Activated T-cell treated with anti-CD3 and anti-CD28 coated beads, Interleukin-2, amount 50 U/mL, for 72 hours (primary cell): ENCODE data around the gene WDR36. TPM values are rescaled to one million over a fixed set of nuclear protein-coding genes. Genes with fewer than 3 reads are reported as not detected.

ENCODE experiments used
- ATAC-seq, 2 donors: fragments of 150-1000 bp; cut with Tn5 transposase; replicated peaks in 1 of 2; 2 replicates each; pipeline ENCODE4 v1.10.0; 2021; ENCODE audit warnings: moderate library complexity in 2 of 2, mild to moderate bottlenecking in 1 of 2
- DNase-seq, 2 donors: peaks; one replicate each; pipeline ENCODE4 v3.0.0; 2021 to 2022; ENCODE audit warnings: mixed read lengths in 1 of 2
- H3K27ac Mint-ChIP-seq: one replicate; pipeline ENCODE4 v1.8.0; 2022; ENCODE audit warnings: mild to moderate bottlenecking, moderate library complexity, mixed read lengths
- H3K27me3 Mint-ChIP-seq: one replicate; pipeline ENCODE4 v1.8.0; 2022; ENCODE audit warnings: low read depth, mixed read lengths
- H3K36me3 Mint-ChIP-seq, 2 donors: one replicate each; pipeline ENCODE4 v1.8.0; 2022; ENCODE audit warnings: mixed read lengths in 2 of 2, mild to moderate bottlenecking in 1 of 2; ENCODE audit not compliant: insufficient read depth in 2 of 2
- H3K4me1 Mint-ChIP-seq: one replicate; pipeline ENCODE4 v1.8.0; 2022; ENCODE audit warnings: low read depth, mixed read lengths
- H3K4me3 Mint-ChIP-seq, 2 donors: one replicate each; pipeline ENCODE4 v1.8.0; 2022; ENCODE audit warnings: mild to moderate bottlenecking in 2 of 2, mixed read lengths in 2 of 2, moderate library complexity in 2 of 2
- H3K9me3 Mint-ChIP-seq, 2 donors: one replicate each; pipeline ENCODE4 v1.8.0; 2022; ENCODE audit warnings: mixed read lengths in 2 of 2
- total RNA-seq, 2 donors: library from RNA; stranded (reverse); gene quantifications; one replicate each; pipeline ENCODE4 v1.2.3, GENCODE V29; 2022

The WDR36 gene
- total RNA-seq, 2 donors from 2014 or later = 34.8 to 42.4 TPM

DNA sequence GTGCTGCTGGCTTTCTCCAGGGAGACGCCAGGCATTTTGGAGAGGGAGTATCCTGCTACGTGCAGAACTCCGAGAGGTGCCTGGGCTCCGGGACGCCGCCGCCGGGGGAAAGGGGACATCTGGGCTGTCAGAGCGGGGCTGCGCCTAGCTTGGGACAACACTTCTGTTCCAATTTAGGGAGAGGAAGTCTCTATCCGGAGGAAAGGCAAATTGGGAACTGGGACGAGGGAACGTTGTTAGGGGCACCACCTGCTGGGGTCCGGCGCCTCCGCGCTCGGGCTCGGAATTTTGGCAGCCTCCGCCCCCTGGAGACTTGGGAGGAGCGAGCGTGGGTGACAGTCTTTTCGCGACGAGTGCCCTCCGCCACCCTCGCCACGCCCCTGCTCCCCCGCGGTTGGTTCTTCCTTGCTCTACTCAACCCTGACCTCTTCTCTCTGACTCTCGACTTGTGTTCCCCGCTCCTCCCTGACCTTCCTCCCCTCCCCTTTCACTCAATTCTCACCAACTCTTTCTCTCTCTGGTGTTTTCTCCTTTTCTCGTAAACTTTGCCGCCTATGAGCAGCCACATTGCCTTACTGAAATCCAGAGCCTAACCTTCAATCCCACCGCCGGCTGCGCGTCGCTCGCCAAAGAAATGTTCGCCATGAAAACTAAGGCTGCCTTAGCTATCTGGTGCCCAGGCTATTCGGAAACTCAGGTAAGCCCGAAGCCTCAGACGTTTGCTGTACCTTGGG is 19.0 kb upstream of the WDR36 start:
- Mint-ChIP-seq H3K4me1 (peaks cover 57% of the 10 kb centered on the region), H3K4me3 (peak overlapping the region; percentile 91 to 99), H3K9me3 (no peaks in the 10 kb centered on the region), H3K27me3 (peaks cover 81% of the 10 kb centered on the region), H3K36me3 (peaks cover 4 to 5% of the 10 kb centered on the region in 2 donors), H3K27ac (peak overlapping the region; percentile 22)
- ATAC-seq = peak; percentile 81
- peak; percentile 74 to 84 for DNase-seq

DNA sequence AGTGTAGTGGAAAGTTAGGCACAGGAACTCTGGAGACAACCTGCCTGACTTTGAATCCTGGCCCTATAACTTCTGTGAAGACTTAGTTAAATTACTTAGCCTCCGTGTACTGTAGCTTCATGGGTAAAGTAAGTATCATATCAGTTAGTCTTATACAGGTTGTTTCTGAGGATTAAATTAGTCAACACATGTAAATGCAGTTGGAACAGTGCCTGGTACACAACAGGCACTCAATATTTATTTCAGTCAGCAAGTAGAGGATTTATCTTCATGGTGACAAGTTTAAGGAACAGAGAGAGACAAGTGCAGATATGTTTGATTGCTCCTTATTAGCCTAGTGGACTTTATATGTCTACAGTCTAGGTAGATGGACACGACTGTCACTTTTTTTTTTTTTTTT is 17.9 kb upstream of the WDR36 start:
- Mint-ChIP-seq H3K4me1 (peaks cover 57% of the 10 kb centered on the region), H3K4me3 (peak overlapping the region; percentile 91 to 99), H3K9me3 (no peaks in the 10 kb centered on the region), H3K36me3 (peaks cover 4 to 5% of the 10 kb centered on the region in 2 donors), H3K27ac (no peak overlapping the region), H3K27me3 (peaks cover 79% of the 10 kb centered on the region)
- DNase-seq (no peak), ATAC-seq (no peak)

- Mint-ChIP-seq H3K27me3 (peaks cover 66% of the 10 kb centered on the region), H3K4me3 (peak overlapping the region; percentile 24 to 99), H3K27ac (peak overlapping the region; percentile 0), H3K9me3 (no peaks in the 10 kb centered on the region), H3K36me3 (peaks cover 4 to 5% of the 10 kb centered on the region in 2 donors), H3K4me1 (peaks cover 54% of the 10 kb centered on the region)
- ATAC-seq = peak; percentile 65 to 68
- DNase-seq = no peak
These were observed 16.6 kb upstream of the WDR36 start for GRCh38 chr5:111075520-111075919.

- DNase-seq = no peak
- no peak overlapping the region for H3K4me3 Mint-ChIP-seq
- H3K27ac Mint-ChIP-seq = no peak overlapping the region
- peaks cover 4 to 5% of the 10 kb centered on the region in 2 donors for H3K36me3 Mint-ChIP-seq
- no peak for ATAC-seq
- H3K4me1 Mint-ChIP-seq = peaks cover 49% of the 10 kb centered on the region
- H3K27me3 Mint-ChIP-seq = peaks cover 61% of the 10 kb centered on the region
- H3K9me3 Mint-ChIP-seq = no peaks in the 10 kb centered on the region
These were observed 16.1 kb upstream of the WDR36 start for GRCh38 chr5:111076091-111076490.

DNA sequence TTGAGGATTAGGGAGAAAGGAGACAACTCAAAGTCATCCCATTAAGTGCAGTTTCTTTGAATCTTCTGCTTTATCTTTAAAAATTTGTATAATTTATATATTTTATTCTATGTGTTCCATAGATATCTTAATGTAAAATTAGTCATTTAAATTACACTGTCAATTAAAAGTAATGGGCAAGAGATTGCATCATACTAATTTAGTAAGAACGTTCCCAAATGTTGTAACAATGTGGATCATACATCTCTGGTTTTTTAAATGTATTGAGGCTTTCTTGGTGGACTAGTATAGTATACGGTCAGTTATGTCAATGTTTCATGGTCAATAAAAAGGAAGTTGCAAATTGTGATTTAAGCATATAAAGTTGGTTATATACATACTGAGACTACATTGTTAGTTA is 14.5 kb upstream of the WDR36 start:
- Mint-ChIP-seq H3K27me3 (peaks cover 58% of the 10 kb centered on the region), H3K36me3 (peaks cover 4 to 5% of the 10 kb centered on the region in 2 donors), H3K9me3 (no peaks in the 10 kb centered on the region), H3K4me1 (peaks cover 33% of the 10 kb centered on the region), H3K27ac (no peak overlapping the region), H3K4me3 (no peak overlapping the region)
- DNase-seq (no peak), ATAC-seq (no peak)

GRCh38 chr5:111079846-111080245 is 12.3 kb upstream of the WDR36 start:
- Mint-ChIP-seq H3K36me3 (peaks cover 2% of the 10 kb centered on the region in 2 donors), H3K9me3 (no peaks in the 10 kb centered on the region), H3K4me3 (no peak overlapping the region), H3K4me1 (peaks cover 14% of the 10 kb centered on the region), H3K27me3 (peaks cover 54% of the 10 kb centered on the region), H3K27ac (no peak overlapping the region)
- ATAC-seq (no peak), DNase-seq (no peak)

- Mint-ChIP-seq H3K27ac (no peak overlapping the region), H3K4me3 (no peak overlapping the region), H3K27me3 (peaks cover 36% of the 10 kb centered on the region), H3K4me1 (no peaks in the 10 kb centered on the region), H3K9me3 (no peaks in the 10 kb centered on the region), H3K36me3 (no peaks in the 10 kb centered on the region)
- no peak for DNase-seq
- no peak for ATAC-seq
These were observed 8.8 kb upstream of the WDR36 start for GRCh38 chr5:111083323-111083722.

GRCh38 chr5:111095982-111096381 is 3.8 kb downstream of the WDR36 start:
- Mint-ChIP-seq H3K4me3 (no peak overlapping the region), H3K27me3 (no peaks in the 10 kb centered on the region), H3K9me3 (peaks cover 2% of the 10 kb centered on the region in 2 donors), H3K4me1 (peaks cover 65% of the 10 kb centered on the region), H3K27ac (no peak overlapping the region), H3K36me3 (peaks cover 10 to 20% of the 10 kb centered on the region in 2 donors)
- DNase-seq (no peak), ATAC-seq (no peak)

- H3K4me1 Mint-ChIP-seq = peaks cover 39% of the 10 kb centered on the region
- H3K4me3 Mint-ChIP-seq = no peak overlapping the region
- H3K27me3 Mint-ChIP-seq = no peaks in the 10 kb centered on the region
- peak overlapping the region; percentile 38 for H3K27ac Mint-ChIP-seq
- peaks cover 5 to 25% of the 10 kb centered on the region in 2 donors for H3K36me3 Mint-ChIP-seq
- ATAC-seq (no peak), DNase-seq (no peak)
- no peaks in the 10 kb centered on the region for H3K9me3 Mint-ChIP-seq
These were observed 7.1 kb downstream of the WDR36 start for GRCh38 chr5:111099058-111099778.

DNA sequence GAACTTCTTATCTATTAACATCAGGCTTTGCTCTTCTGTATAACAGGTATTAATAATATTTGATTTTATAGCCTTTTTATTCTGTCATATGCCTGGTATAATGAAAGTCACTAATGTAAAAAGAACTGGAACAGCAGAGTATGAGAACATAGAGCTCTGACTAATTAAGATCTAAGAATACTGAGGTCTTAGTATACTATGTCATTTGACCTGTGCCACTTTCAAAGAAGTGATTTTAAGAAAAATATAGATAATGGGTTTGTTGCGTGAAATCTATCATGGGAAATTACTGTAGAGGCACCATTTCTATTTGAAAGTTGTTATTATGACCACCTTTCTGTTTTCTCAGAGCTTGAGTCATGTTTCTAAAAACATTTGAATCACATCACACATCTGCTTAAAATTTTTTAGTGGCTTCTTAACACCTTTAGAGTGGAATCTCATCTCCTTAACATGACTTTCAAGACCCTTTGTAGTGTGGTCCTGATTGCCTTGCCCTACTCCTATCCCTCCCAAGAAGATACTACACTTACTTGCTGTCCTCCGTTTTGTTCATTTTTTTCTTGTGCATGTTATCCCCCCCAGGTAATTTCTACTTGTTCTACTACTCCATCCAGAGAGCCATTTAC is 14.3 kb downstream of the WDR36 start:
- Mint-ChIP-seq H3K27ac (peak overlapping the region; percentile 58), H3K27me3 (no peaks in the 10 kb centered on the region), H3K9me3 (no peaks in the 10 kb centered on the region), H3K4me3 (no peak overlapping the region), H3K36me3 (peaks cover 7 to 47% of the 10 kb centered on the region in 2 donors), H3K4me1 (peaks cover 5% of the 10 kb centered on the region)
- ATAC-seq (peak; percentile 47 to 67), DNase-seq (no peak)

DNA sequence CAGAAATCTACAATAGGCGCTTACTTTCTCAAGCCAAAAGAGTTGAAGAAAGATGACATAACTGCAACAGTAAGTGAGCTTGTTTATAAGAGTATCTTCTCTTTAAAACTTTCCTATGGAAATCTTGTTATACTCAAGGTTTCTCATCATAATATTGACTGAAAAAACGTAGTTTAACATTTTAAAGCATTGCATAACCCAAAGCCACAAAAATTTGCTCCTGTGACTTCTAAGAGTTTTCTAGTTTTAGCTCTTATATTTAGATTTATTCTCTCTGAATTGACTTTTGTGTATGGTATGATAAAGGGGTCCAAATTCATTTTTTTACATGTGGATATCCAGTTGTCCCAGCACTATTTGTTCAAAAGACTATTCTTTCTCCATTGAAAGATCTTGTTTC is 15.2 kb downstream of the WDR36 start:
- Mint-ChIP-seq H3K36me3 (peaks cover 7 to 51% of the 10 kb centered on the region in 2 donors), H3K4me3 (no peak overlapping the region), H3K27me3 (no peaks in the 10 kb centered on the region)

DNA sequence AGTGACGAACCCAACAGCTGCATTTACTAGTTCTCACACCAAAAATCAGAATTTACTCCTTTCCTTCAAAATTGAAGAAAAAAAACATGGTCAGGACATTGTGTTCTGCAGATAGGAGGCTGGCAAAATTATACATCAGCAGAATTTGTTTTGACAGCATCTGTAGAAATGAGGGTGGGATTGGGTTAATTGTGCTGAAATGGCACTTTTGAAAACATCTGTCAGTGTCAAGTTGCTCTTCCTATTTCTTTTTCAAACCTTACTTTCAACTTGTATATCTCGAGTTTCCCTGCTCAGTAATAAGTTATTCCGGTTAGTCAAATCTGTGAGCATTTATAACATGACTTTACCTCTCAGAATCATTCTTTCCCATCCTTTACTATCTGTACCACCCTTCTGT is 19.8 kb downstream of the WDR36 start:
- Mint-ChIP-seq H3K27me3 (no peaks in the 10 kb centered on the region), H3K27ac (no peak overlapping the region), H3K9me3 (no peaks in the 10 kb centered on the region), H3K36me3 (peaks cover 1 to 36% of the 10 kb centered on the region in 2 donors), H3K4me1 (peaks cover 12% of the 10 kb centered on the region), H3K4me3 (no peak overlapping the region)
- DNase-seq = no peak
- no peak for ATAC-seq

More for the DNA sequence above, 15.2 kb downstream of the WDR36 start:
- ATAC-seq (no peak), DNase-seq (no peak)
- Mint-ChIP-seq H3K4me1 (peaks cover 5% of the 10 kb centered on the region), H3K9me3 (no peaks in the 10 kb centered on the region), H3K27ac (no peak overlapping the region)

- H3K36me3 Mint-ChIP-seq = peaks cover 6 to 32% of the 10 kb centered on the region in 2 donors
- H3K4me3 Mint-ChIP-seq = no peak overlapping the region
- ATAC-seq (no peak), DNase-seq (no peak)
- H3K4me1 Mint-ChIP-seq = peaks cover 13% of the 10 kb centered on the region
- no peaks in the 10 kb centered on the region for H3K27me3 Mint-ChIP-seq
- H3K9me3 Mint-ChIP-seq = no peaks in the 10 kb centered on the region
- peak overlapping the region; percentile 54 for H3K27ac Mint-ChIP-seq
These were observed 21.5 kb downstream of the WDR36 start for GRCh38 chr5:111113678-111114077.
